Activated CD4-positive, CD25-positive, alpha-beta regulatory T cell (primary cell): ENCODE data around the gene LGR6.
A peak's percentile ranks its signal among the peaks of the same experiment; 100 is the strongest.
"Not testable (repeated sequence)": the region's sequence is repeated elsewhere in the genome, so short reads cannot be mapped to it uniquely, and the experiment has no call there.

Experiments
- DNase-seq, 4 experiments: peaks; one replicate each; lab custom pipeline; 2025; lab: John Stamatoyannopoulos, UW

Gene LGR6

DNA sequence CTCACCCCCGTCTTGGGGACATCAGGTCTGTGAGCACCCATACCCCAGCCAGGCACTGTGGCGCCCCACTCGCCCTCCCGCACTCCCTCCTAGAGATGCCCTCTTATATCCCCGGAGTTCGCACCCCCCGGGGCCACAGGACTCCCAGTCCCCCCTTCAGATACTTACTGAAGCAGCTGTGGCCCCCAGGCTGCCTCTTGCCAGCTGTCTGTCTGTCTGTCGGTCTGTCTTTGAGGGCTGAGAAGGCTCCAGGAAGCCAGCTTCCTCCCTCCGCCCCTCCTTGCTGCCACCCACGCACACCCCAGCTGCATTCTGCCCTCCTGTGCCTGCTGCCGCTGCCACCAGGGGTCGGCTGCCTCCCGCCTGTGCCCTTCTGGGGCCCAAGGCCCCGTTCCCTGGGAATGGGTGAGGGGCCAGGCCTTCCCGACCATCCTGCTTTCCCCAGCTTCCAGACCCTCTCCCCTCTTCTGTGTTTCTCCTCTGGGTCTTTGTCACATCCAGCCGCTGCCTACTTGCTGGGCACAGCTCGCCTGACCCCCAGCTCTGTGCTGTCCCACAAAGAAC lies 33.1 kb upstream of the LGR6 start, which contains the start of gene PTPN7:
Gene PTPN7, minus strand, starts transcription at position 226 of the 564 bp plus-strand sequence. CDS start 1,200 bp downstream, outside the sequence.
- peak; percentile 62 to 76 (median 69) for DNase-seq

DNA sequence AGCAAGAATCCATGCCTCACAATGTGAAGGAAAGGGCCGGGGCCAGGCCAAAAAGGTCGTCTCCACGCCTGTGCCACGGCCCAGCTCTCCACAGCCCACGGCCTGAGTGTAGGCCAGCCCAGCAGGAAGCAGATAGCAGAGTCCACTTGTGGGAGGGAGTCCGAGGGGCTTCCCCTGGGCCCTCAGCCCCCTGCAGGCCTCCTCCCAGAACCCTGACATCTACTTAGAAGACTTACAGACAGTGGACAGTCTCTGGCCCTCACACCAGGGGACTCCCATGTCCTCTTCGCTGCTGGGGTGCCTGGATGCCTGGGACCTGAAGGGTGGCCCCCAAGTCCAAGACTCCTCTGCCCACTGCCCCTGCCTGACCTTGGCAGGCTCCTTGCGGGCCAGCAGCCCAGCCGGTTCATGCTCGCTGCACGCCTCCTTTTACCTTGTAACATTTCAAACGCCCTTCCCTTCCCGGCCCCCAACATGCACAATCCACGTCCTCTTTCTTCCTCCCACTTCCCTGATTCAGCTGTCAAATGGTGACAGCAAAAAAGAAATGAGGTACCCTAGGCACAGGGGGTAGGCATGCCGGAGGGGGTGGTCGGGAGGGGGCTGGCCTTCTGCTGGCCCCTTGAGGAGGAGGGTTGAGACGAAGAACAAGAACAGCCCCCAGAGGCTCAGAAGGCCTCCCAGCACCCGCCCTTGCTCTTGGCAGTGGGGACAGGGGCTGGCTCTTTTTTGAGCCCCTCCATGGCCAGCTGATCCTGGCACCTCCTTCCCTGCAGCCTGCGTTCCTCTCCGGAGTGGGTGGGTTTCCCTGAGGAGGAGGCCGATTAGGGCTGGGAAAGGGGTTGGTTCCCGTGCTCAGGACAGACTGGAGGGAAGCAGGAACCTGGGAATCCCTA lies 32.2 kb upstream of the LGR6 start:
- DNase-seq, result no peak

DNA sequence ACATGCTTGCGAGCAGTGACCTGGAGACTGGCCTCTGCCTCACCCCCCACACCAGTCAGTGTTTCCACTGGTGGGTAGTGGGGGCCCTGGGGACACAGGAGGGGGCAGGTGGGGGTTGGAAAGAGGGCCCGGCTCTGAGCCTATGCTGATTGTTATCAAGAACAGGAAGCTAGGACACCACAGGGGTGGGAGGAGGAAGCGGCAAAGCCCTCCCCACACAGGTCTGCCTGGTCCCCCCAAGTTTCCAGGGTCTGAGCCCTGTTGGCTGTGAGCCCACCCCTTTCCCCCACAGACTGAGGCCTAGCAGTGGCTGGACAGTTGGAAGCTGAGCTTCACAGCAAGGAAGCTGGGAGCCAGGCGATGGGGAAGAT lies 31.6 kb upstream of the LGR6 start:
- no peak for DNase-seq

DNA sequence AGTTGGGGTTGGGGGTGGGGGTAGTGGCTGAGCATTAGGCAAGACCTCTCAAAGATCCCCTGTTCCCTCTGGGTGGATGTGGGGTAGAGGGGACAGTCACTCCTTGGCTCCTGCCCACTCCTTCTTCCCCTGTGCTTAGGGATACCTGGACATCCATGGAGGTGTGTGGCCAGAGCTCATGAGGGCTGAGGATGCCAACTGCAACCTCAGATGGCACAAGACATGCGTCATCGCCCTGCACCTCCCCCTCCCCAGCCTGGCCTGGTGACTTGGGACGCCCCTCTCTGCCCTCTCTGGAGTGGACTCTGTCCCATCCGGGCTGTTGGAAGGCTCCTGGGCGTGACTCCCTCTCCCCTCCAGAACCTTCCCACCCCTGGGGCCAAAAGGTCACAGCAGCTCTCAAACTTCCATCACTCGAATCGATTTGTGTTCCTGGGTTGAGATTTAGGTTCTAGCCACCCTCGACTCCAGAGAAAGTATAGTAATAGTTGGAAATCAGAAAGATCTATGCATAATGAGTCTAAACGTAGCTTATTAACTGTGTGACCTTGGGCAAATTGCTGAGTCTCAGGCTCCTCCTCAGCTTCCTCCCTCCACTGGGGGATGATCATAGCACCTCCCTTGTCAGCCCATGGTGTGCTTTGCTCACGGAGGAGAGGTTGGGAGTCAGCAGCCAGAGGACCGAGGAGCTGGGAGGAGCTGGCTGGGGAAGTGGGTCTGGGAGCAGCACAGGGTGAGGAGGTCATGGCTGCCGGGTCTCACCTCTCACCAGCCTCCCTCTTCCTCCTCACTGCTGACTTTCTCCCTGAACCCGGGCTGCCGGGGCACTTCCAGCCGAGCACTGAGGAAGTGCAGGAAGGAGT lies 30.9 kb upstream of the LGR6 start:
- DNase-seq, result no peak

DNA sequence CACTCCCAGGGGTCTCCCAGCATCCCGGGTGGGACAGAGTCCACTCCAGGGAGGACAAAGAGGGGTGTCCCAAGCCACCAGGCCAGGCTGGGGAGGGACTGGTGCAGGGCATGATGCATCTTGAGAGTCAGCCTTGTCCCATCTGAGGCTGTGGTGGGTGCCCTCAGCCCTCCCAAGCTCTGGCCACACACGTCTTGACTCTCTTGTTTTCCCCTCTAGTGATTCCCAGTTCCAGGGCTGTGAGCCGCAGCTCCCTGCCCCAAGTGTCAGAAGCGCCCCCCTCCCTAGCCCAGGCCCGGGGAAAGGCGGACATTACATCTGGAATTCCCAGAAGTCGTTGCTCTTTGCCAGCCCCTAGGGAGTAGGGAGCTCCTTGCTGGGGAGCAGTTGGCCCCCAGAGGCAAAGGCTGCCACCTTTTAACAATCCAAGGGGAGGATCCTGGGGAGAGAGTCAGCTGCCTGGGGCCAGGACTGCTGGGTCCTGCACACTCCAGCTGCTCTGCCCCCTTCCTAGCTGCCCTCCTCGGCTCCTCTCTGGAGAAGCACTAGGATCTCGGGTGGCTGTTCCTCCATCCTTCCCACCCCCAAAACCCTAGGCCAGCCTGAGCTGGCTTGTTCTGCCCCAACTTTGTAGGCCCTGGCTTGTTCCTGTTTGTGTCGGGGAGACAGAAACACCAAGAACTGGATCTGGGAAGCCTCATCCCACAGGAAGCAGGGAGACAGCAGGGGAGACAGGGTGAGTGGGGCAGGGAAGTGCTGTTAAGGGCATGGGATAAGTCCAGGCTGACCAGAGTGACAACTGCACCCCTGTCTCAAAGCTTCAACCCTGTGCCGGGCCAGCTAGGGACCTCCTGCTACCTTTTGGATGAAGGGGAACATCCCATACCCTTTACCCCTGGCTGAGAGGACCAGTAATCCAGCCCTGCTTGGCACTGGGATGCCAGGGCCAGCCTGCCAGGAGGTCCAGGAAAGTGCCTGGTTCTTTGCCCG lies 30.0 kb upstream of the LGR6 start:
- DNase-seq, result no peak

DNA sequence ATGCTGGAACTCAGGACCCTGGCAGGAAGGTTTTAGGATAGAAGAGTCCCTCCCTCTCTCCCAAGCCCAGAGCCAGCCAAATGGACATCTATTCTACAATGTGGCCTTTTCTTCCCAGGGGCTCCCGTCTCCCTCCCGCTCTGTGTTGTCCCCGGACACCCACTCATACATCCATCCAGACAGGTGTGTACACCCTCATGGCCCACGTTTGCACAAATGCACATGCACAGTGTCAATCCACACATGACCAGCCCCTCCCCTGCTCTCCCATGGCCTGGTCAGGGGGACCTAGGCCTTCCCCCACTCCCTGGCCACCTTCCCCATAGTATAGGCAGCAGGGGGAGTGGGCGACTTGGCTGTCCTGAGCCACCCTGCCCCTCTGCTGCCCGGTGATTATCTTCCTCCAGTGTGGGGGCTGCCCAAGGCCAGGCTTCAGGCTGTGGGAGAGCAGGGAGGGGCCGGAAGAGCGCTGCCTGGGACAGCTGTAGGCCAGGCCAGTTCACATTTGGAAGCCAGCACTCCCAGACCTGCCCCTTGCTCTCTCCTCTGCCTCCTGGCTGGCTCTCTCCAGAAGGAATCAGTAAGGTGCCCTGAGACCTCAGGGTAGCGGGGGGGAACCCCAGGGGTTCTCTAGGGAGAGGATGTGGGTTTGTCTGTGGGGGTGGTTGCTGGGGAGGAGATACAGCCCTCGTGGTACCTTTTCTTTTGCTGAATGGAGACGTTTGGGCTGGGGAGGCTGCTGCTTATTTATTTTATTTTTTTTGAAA lies 29.1 kb upstream of the LGR6 start:
- DNase-seq, result peak; percentile 21 to 63 (median 42)

DNA sequence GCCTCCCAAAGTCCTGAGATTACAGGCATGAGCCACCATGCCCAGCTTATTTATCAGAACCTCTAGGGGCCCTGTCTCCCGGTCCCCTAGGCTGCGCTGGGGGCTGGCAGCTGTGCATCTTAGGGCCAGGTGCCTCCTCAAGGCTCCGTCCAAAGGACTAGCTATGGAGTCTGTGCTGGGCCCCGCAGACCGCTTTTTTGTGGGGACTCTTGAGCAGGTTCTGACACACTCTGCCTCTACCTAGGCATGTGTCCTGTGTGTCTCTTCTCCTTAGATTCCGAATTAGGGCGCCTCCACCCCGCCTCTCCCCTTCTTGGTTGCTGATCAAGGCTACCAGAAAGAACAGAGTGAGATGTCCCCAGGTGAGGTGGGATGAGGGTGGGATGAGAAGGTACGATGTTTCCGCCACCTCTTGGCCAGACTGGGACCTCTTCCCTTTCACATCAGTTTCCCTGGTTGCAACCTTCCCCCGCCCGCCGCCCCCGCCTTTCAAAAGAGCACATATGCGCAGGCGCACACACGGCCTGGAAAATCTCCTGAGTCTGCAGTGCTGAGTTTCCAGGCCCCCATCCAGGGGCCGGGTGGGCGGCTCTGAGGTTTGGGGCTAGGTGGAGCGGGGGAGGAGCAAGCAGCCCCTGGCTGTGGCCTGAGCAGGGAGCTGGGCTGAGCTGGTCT lies 28.2 kb upstream of the LGR6 start:
- no peak for DNase-seq

DNA sequence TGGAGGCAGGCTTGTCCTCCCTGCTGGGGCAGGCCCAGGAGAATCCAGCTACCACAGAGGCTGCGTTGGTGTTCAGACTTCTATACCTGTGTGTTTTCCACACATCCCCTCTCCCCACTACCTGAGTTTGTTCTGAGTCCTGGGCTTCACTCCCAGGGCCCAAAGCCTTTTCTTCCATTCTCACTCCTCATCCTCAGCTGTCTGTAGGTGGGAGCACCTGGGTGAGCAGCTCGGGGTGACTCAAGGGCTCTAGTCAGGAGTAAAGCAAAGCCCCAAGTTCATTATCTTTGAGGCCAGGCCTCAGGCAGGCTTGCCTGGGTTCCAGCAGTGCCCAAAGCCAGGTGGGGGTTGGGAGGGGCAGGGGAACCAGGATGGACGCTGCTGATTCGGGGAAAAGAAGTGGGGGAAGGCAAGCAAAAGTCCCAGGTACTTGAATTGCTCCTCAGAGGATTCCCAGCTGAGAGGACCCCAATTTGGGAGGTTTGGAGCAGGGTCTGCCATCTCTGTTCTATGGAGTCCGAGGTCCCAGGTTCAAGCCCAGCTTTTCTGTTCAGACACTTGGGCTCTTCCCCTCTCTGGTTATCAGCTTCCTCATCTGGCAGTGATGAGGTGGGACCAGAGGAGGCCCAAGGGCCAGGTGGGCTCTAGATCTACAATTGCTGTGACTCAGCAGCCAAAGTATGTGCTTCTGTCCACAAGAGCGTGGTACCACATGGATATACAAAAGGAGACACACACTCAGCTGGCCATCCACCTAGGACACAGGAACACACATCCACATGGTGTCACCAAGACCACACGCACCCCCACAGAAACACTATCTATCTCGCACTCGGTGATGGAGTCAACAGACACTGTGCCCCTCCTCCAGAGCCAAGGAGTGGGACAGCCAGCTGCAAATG lies 27.4 kb upstream of the LGR6 start:
- no peak for DNase-seq

DNA sequence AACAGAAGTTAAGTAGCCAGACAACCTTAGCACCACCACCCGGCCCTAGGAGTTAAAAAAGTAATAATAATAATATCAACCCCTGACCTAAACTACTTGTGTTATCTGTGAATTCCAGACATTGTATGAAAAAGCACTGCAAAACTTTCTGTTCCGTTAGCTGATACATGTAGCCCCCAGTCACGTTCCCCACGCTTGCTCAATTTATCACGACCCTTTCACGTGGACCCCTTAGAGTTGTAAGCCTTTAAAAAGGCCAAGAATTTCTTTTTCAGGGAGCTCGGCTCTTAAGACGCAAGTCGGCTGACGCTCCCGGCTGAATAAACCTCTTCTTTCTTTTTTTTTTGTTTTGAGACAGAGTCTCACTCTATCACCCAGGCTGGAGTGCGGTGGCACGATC lies 26.5 kb upstream of the LGR6 start:
- not testable (repeated sequence) for DNase-seq

DNA sequence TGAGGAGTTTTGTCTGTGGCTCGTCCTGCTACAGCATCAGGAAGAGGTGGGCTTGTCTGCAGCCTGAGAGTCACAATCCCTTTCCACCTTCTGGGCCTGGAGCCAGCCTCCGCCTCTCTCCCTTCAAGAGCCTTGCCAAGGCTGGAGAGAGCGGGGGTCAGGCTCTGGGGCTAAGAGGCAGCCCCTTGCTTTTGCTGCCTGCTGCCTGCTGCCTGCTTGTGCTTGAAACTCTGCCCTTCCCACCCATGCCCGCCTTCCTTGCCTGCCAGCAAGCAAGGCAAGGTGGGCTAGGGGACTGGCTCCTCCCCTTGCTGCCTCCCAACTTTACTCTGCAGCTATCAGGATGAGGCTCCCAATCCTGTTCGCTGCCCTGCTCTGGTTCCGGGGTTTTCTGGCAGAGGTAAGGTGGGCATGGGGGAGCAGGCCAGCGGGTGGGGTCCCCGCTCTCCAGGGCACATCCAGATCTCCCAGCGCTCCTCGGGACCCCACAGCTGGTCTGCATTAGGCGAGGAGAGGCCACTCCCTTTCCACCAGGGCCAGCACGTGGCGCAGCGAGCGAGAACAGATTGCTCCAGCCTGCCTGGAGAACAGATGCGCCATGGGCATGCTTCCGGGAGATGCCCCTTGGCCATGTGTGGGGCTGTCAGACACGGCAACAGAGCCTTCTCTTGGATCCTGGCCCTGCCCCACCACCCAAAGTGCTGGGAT lies 25.7 kb upstream of the LGR6 start:
- DNase-seq, result no peak

DNA sequence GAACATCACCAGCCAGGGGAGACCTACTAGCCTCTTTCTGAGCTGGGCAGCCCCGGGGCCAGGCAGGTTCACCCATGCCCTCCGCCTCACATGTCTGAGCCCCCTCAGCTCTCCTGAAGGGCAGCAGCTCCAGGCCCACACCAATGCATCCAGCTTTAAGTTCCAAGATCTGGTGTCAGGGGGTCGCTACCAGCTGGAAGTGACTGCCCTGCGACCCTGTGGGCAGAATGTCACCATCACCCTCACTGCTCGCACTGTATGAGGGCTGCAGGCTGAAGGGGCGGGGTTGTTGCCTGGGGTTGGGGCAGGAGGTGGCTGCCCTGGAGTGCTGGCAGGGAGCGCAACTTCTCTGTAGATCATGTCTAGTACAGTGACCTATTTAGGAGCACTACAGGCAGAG lies 24.7 kb upstream of the LGR6 start:
- no peak for DNase-seq

DNA sequence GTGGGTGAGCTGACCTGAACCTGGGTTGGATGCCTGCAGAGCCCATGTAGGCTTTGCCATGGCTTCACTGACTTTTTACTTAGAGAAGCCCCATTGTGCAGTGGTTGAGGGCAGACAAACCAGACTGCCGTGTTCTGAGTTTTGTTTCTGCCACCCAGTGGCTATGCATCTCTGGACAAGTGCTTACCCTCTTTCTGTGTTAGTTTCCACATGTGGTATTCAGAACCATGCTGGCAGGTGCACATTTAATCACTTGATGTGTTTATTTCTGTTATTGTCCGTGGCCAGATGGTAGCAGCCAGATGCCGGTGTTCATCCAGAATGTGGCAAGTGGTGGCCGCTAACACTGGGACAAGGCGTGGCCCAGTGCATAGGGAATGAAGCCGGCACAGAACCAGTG lies 22.9 kb upstream of the LGR6 start:
- DNase-seq, result no peak

DNA sequence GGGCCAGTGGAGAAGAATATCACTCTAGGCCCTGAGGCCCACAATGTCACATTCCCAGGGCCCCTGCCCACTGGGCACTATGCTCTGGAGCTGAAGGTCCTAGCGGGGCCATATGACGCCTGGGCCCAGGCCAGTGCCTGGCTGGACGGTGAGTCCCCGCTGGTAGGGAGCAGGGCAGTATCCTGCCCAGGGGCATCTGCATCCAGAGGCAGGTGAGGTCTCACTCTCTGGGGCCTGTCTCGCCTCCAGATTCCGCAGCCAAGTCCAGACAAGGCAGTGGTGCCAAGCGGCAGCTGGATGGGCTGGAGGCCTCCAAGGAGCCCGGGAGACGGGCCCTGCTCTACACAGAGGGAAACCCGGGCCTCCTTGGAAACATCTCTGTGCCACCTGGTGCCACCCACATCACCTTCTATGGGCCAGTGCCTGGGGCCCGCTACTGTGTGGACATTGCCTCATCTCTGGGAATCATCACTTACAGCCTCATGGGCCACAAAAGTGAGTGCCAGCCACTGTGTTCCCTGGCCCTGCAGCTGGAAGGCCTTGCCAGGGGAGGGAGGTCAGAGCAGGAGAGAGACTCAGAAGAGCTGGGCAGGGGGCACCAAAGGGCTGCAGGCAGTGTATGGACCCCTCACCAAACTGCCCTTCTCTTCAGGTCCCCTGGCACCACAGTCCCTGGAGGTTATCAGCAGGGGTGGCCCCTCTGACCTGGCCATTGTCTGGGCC lies 22.1 kb upstream of the LGR6 start:
- no peak for DNase-seq

DNA sequence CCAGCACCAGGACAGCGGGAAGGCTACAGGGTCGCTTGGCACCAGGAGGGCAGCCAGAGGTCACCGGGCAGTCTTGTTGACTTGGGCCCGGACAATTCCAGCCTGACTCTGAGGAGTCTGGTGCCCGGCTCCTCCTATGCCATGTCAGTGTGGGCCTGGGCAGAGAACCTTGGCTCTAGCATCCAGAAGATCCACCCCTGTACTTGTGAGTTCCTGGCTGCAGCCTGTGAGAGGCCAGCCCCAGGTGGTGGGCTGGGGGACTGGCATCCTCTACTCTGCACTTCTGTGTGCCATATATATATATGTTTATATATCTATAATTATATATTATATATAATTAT lies 21.6 kb upstream of the LGR6 start:
- DNase-seq, result no peak

DNA sequence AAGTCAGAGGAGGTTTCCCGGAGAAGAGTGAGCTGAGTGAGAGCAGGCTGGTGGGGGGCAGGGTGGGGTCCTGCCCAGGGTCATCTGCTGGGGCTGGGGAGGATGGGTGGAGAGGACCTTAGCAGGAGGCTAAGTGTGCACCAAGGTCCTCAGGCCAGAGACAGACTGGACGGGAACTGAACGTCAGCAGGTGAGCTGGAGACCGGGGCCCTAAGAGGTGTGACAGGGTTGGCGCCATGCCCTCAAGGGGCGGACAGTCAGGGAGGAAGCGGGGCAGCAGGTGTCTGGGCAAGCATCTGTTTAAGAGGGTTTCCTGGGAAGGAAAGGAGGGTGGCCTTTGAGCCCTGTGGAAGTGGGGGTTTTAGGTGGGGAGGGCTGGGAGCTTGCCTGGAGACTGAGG lies 19.6 kb upstream of the LGR6 start:
- no peak for DNase-seq

DNA sequence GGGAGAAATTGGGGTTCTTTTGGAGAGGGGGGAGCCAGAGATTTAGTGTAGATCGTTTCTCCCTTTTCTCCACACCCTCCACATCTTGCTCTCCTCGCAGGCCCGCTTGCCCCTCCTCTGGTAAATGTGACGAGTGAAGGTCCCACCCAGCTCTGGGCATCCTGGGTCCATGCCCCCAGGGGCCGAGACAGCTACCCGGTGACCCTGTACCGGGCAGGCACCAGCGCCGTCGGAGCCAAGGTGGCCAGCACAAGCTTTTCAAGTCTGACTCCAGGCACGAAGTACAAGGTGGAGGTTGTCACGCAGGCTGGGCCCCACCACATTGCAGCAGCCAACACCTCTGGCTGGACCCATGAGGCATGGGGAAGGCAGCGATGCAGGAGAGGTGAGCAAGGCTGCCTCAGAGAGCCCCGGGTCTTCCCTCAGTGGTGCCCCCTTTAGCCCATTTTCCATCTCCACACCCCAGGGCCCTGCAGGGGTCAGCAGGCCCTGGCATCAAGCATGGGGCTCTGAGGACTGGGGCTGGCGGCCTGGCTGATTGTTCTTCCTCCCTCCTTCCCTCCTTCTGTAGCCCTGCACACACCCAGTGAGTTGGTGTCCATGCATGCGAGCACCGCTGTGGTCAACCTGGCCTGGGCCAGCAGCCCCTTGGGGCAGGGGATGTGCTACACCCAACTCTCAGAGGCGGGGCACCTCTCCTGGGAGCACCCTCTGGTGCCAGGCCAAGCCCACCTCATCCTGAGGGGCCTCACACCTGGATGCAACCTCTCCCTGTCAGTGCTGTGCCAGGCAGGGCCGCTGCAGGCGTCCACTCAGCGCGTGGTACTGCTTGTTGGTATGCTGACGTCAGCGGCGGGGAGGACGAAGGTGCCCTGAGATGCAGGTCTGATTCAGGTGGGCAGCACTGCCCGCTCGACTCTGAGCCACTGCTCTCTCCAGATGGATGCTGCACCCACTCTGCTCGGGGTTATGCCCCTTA lies 16.4 kb upstream of the LGR6 start:
- DNase-seq, result no peak
